Measurements from ENCODE around the gene SLC25A10.

SLC25A10 gene

DNA sequence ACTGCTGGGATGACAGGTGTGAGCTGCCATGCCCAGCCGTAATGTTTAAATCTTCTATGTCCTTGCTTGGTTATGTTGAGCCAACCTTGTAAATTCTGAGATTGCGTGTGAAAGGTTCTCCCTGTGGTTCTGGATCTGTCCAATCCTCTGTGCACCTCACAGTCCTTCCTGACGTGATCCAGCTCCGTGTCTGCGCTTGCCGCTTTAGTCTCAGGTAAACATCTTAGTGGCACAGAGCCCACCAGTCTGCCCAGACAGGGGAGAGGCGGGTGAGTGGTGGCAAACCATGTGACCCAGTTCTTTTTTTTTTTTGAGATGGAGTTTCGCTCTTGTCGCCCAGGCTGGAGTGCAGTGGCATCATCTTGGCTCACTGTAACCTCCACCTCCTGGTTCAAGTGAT is 13.9 kb downstream of the SLC25A10 start:
- no peak for DNase-seq (ENCODE audit: low read depth, low spot score)
- Histone ChIP-seq H3K9me3 (ENCODE audit: insufficient read depth, low read length) (no peaks in the 10 kb centered on the region), H3K4me3 (ENCODE audit: insufficient read length, low read depth) (no peak overlapping the region), H3K27me3 (ENCODE audit: insufficient read depth, insufficient read length) (no peaks in the 10 kb centered on the region), H3K4me1 (ENCODE audit: insufficient read depth, insufficient read length) (peaks cover 8% of the 10 kb centered on the region), H3K36me3 (ENCODE audit: insufficient read depth, insufficient read length, low read length) (no peaks in the 10 kb centered on the region), H3K9ac (ENCODE audit: insufficient read length, low read depth) (no peak overlapping the region)
- TF ChIP-seq YY1 (IDR thresholded peaks at IDR 0.05; ENCODE audit: insufficient read depth, insufficient read length) (no peak), SUZ12 (IDR thresholded peaks at IDR 0.05; ENCODE audit: extremely low read depth, insufficient read depth, insufficient read length) (no peak), ZNF274 (IDR thresholded peaks at IDR 0.05; ENCODE audit: low read depth, low read length) (no peak)

DNA sequence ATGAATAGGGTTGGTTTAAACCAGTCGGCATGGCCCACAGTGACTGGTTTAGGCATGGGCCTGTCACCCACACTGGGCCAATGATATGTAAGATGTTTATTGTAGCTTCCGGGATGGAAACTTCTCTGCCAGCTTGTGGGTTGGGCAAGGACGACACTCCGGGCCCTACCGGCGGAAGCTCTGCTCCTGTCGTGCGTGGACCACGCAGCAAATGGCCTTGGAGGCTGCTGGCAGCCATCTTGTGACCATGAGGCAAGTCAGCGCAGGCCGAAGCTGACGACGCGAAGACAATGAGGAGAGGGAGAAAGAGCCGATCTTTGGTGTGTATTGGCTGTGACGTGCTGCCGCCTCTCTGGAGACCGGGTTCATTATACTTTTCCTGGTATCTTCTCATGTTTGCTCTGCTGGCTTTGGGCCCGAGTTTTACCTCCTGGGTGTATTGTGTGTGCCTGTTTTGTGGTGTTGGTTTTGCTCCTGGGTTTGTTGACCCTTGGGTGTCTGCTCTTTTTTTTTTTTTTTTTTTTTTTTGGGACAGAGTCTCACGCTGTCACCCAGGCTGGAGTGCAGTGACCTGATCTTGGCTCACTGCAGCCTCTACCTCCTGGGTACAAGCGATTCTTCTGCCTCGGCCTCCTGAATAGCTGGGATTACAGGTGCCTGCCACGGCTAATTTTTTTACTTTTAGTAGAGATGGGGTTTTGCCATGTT is 15.4 kb downstream of the SLC25A10 start:
- Histone ChIP-seq H3K4me3 (ENCODE audit: insufficient read length, low read depth) (no peak overlapping the region), H3K9me3 (ENCODE audit: insufficient read depth, low read length) (no peaks in the 10 kb centered on the region), H3K4me1 (ENCODE audit: insufficient read depth, insufficient read length) (peaks cover 7% of the 10 kb centered on the region), H3K27me3 (ENCODE audit: insufficient read depth, insufficient read length) (no peaks in the 10 kb centered on the region), H3K36me3 (ENCODE audit: insufficient read depth, insufficient read length, low read length) (no peaks in the 10 kb centered on the region), H3K9ac (ENCODE audit: insufficient read length, low read depth) (no peak overlapping the region)
- no peak for DNase-seq (ENCODE audit: low read depth, low spot score)
- TF ChIP-seq ZNF274 (IDR thresholded peaks at IDR 0.05; ENCODE audit: low read depth, low read length) = no peak
- TF ChIP-seq SUZ12 (IDR thresholded peaks at IDR 0.05; ENCODE audit: extremely low read depth, insufficient read depth, insufficient read length) = no peak
- TF ChIP-seq YY1 (IDR thresholded peaks at IDR 0.05; ENCODE audit: insufficient read depth, insufficient read length) = no peak

DNA sequence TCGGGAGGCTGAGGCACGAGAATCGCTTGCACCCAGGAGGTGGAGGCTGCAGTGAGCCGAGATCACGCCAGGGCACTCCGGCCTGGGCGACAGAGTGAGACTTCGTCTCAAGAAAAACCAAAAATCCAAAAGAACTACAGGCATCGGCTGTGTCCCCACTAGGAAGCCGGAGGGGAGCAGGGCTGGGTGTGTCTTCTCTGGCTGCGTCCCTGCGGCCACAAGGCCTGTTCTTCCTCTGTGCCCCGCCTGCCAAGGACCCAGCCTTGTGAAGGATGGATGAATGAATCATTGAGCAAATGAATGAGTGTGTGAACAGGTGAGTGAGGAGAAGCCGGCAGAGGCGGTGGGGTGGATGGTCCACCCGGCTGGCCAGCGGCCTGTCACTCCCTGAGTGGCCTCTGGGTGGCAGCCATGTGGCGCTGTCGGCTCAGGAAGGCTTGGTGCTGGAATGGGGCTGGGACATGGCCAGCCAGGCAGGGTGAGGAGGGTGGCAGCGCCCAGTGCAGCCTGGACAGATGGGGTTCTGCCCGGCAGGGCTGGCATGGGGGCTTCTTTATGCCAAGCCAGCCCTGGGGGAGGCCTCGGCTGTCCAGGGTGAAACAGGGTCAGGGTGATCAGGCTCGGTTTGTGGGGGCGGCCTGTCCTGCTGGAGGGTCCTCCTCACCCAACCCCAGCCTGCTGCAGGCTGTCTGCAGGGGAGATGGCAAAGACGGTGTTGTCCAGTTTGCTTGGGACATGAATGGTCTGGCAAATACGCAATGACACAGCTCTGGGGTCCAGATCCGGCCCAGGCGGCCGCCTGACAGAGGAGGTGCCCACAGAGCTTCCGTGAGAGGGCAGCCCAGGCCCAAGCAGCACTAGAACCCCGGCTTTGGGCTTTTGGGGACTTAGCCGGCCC is 21.7 kb downstream of the SLC25A10 start:
- H3K4me1 ChIP-seq (ENCODE audit: insufficient read depth, insufficient read length) = peaks cover 23% of the 10 kb centered on the region
- H3K36me3 ChIP-seq (ENCODE audit: insufficient read depth, insufficient read length, low read length) = no peaks in the 10 kb centered on the region
- peaks cover 9% of the 10 kb centered on the region for H3K27me3 ChIP-seq (ENCODE audit: insufficient read depth, insufficient read length)
- DNase-seq (ENCODE audit: low read depth, low spot score) = peak; percentile 36
- H3K4me3 ChIP-seq (ENCODE audit: insufficient read length, low read depth) = no peak overlapping the region
- TF ChIP-seq YY1 (IDR thresholded peaks at IDR 0.05; ENCODE audit: insufficient read depth, insufficient read length) = no peak
- no peak for TF ChIP-seq ZNF274 (IDR thresholded peaks at IDR 0.05; ENCODE audit: low read depth, low read length)
- TF ChIP-seq SUZ12 (IDR thresholded peaks at IDR 0.05; ENCODE audit: extremely low read depth, insufficient read depth, insufficient read length) = no peak
- H3K9me3 ChIP-seq (ENCODE audit: insufficient read depth, low read length) = no peaks in the 10 kb centered on the region
- H3K9ac ChIP-seq (ENCODE audit: insufficient read length, low read depth) = no peak overlapping the region

DNA sequence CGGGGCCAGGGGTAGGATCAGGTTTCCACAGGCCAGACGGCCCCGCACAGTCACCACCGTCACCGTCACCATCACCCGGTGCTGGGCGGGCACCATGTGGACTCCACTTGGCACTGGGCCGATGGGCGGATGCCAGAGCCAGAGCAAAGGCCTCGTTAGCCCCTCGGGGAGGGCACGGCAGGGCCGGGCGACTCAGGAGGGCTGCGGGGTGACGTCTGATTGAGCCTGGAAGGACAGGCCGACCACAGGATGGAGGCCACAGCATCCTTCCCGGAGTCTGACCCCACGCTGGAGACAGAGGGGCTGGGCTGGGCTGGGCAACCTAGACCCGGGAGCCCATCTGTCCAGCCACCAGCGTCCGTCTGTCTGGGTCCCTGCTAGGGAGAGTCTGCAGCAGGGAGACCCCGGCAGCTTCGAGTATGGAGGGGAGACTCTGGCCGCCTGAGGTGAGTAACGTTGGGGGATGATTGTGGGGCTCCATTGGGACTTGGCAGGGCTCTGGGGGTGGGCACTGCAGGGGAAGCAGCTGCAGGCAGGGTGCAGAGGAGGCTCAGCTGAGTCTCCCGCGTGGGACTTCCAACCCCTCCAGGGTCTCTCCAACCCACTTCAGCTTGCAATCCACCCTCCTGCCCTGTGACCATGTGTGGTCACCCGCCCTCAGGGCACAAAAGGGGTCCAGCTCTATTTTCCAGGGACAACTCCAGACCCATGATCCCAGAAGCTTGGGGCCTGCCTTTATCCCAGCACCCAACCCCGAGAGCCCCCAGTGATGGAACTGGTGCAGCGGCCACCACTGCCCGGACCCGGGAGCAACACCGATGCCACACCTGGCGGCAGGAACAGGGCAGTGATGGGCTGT is 22.6 kb downstream of the SLC25A10 start:
- no peak for TF ChIP-seq SUZ12 (IDR thresholded peaks at IDR 0.05; ENCODE audit: extremely low read depth, insufficient read depth, insufficient read length)
- TF ChIP-seq YY1 (IDR thresholded peaks at IDR 0.05; ENCODE audit: insufficient read depth, insufficient read length) = no peak
- no peak for TF ChIP-seq ZNF274 (IDR thresholded peaks at IDR 0.05; ENCODE audit: low read depth, low read length)
- Histone ChIP-seq H3K9ac (ENCODE audit: insufficient read length, low read depth) (no peak overlapping the region), H3K9me3 (ENCODE audit: insufficient read depth, low read length) (no peaks in the 10 kb centered on the region), H3K36me3 (ENCODE audit: insufficient read depth, insufficient read length, low read length) (no peaks in the 10 kb centered on the region), H3K4me1 (ENCODE audit: insufficient read depth, insufficient read length) (peaks cover 25% of the 10 kb centered on the region), H3K4me3 (ENCODE audit: insufficient read length, low read depth) (no peak overlapping the region), H3K27me3 (ENCODE audit: insufficient read depth, insufficient read length) (peaks cover 9% of the 10 kb centered on the region)
- DNase-seq (ENCODE audit: low read depth, low spot score) = no peak

DNA sequence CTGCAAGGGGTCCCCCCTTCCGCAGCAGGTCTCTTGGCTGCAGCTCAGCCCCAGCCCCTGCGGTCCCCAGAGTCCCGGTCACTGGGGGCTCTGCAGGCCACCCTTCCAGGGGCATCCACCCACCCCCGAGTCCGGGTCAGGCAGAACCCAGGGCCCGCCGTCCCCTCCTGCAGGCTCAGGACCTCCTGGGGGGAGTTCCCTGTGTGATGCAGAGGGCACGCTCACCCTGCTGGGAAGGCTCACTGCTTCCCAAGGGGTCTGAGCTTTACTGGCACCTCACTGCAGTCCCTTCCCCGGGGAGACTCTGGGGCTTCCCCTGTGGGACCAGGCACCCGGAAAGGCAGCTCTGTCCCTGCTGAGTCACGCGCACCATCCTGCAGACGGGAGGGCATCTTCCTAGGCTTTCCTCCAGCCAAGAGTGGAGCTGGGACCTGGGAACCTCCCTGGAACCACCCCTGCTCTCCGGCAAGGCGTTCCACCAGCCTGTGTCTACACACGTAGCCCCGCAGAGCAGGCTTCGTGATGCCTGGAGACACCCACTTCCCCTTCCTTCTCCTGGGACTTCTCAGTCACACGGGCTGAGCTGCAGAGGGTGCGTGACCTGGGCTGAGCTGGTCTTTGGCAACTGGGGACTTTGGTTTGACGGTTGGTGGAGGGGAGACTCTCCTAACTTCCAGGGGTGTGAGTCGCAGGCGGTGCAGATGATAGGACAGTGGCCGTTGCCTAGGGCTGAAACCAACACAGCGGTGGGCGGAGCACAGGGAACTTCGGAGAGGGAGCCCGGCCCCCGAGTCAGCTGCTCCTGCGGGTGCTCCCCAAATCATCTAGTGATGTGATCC is 23.4 kb downstream of the SLC25A10 start:
- no peaks in the 10 kb centered on the region for H3K36me3 ChIP-seq (ENCODE audit: insufficient read depth, insufficient read length, low read length)
- DNase-seq (ENCODE audit: low read depth, low spot score) = no peak
- no peak overlapping the region for H3K9ac ChIP-seq (ENCODE audit: insufficient read length, low read depth)
- peaks cover 9% of the 10 kb centered on the region for H3K27me3 ChIP-seq (ENCODE audit: insufficient read depth, insufficient read length)
- no peak overlapping the region for H3K4me3 ChIP-seq (ENCODE audit: insufficient read length, low read depth)
- peaks cover 23% of the 10 kb centered on the region for H3K4me1 ChIP-seq (ENCODE audit: insufficient read depth, insufficient read length)
- no peaks in the 10 kb centered on the region for H3K9me3 ChIP-seq (ENCODE audit: insufficient read depth, low read length)
- TF ChIP-seq SUZ12 (IDR thresholded peaks at IDR 0.05; ENCODE audit: extremely low read depth, insufficient read depth, insufficient read length) (no peak), YY1 (IDR thresholded peaks at IDR 0.05; ENCODE audit: insufficient read depth, insufficient read length) (no peak), ZNF274 (IDR thresholded peaks at IDR 0.05; ENCODE audit: low read depth, low read length) (no peak)

Measured in NT2/D1 (cell line).